HG03558 (cell line): ENCODE measurements around the gene COL8A2.
"Not testable (repeated sequence)": the region's sequence is repeated elsewhere in the genome, so short reads cannot be mapped to it uniquely, and the experiment has no call there.

Source experiments
- ATAC-seq: cut with Tn5 transposase; IDR thresholded peaks from one replicate; pipeline ENCODE4 v1.9.1; 2021; ENCODE audit warnings: moderate number of reproducible peaks; ENCODE audit not compliant: unreplicated experiment; ENCODE audit errors: extremely low read depth

COL8A2 gene

GRCh38 chr1:36125129-36125991 is at the start of gene COL8A2:
COL8A2 (minus strand) TSS chr1:36125222; CDS start chr1:36100242, 24,980 bp downstream.
- ATAC-seq, result no peak

- ATAC-seq, result no peak
Observed at GRCh38 chr1:36174713-36175112, 49.7 kb upstream of the COL8A2 start.

- no peak for ATAC-seq
Observed at GRCh38 chr1:36172983-36173382, 48.0 kb upstream of the COL8A2 start.

- ATAC-seq, result no peak
Observed at GRCh38 chr1:36172017-36172747, 47.2 kb upstream of the COL8A2 start.

GRCh38 chr1:36170643-36171412 is 45.8 kb upstream of the COL8A2 start:
- no peak for ATAC-seq

- ATAC-seq, result no peak
Observed at GRCh38 chr1:36168514-36168913, 43.5 kb upstream of the COL8A2 start.

GRCh38 chr1:36166938-36167905 is 42.2 kb upstream of the COL8A2 start:
- no peak for ATAC-seq

- ATAC-seq, result no peak
Observed at GRCh38 chr1:36166136-36166535, 41.1 kb upstream of the COL8A2 start.

GRCh38 chr1:36165145-36165544 is 40.1 kb upstream of the COL8A2 start:
- ATAC-seq, result no peak

GRCh38 chr1:36164361-36164760 is 39.3 kb upstream of the COL8A2 start:
- ATAC-seq, result no peak

- no peak for ATAC-seq
Observed at GRCh38 chr1:36163426-36163825, 38.4 kb upstream of the COL8A2 start.

GRCh38 chr1:36162680-36163239 is 37.7 kb upstream of the COL8A2 start:
- no peak for ATAC-seq

GRCh38 chr1:36161641-36162531 is 36.9 kb upstream of the COL8A2 start:
- ATAC-seq, result no peak

- no peak for ATAC-seq
Observed at GRCh38 chr1:36160949-36161485, 36.0 kb upstream of the COL8A2 start.

GRCh38 chr1:36160388-36160948 is 35.4 kb upstream of the COL8A2 start:
- no peak for ATAC-seq

GRCh38 chr1:36159614-36160387 is 34.8 kb upstream of the COL8A2 start:
- ATAC-seq, result no peak

GRCh38 chr1:36158827-36159252 is 33.8 kb upstream of the COL8A2 start:
- ATAC-seq, result not testable (repeated sequence)
